Uterus (tissue), 2 donors: ENCODE measurements around the gene ASPG.

Source experiments
- POLR2A ChIP-seq, 2 donors: fragments of 450-650 bp; IDR thresholded peaks; one replicate each; pipeline ENCODE4 v1.6.1; 2016; ENCODE audit warnings: antibody characterized with exemption in 2 of 2, mild to moderate bottlenecking in 1 of 2, moderate library complexity in 1 of 2
- TF ChIP-seq, protein P1 (sequence below), 4 experiments: fragments of 200-600 bp in 2 of 4; fragments of 450-650 bp in 2 of 4; sonication (generic) in 2 of 4; IDR thresholded peaks; one replicate each; pipeline ENCODE4 v1.5.1; 2016 to 2019; ENCODE audit warnings: antibody characterized with exemption in 4 of 4, mild to moderate bottlenecking in 2 of 4, moderate library complexity in 1 of 4

DNA sequence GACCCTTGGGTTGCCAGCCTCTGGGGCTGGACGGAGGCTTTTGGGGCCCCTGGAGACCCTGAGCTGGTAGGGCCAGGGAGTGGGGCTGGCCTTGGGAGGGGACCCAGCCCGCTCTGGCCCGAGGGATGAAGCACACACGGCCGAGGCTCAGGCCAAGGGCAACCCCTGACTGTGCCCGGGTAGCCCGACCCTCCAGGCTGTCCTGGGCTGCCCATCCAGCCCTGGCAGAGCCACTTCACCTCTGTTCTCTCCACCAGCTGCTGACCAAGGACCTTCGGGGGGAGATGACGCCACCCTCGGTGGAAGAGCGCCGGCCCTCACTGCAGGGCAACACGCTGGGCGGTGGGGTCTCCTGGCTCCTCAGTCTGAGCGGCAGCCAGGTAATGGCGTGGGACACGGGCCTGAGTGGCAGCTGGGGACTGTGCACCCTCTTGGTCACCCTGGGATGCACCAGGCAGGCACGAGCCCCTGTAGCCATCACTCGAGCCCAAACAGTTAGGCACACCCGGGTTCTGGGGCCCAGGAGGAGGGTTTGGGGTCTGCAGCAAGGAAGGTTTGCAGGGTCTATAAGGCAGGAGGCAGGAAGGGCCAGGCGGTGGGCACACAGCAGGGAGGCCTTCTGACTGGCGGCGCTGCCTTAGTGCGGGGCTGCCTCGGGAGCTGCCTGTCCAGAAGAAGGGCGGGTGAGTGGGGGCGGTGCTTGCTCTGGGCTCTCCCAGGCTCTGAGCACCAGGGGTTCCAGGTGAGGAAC is 19.7 kb downstream of the ASPG start:
- TF ChIP-seq, protein P1, sequence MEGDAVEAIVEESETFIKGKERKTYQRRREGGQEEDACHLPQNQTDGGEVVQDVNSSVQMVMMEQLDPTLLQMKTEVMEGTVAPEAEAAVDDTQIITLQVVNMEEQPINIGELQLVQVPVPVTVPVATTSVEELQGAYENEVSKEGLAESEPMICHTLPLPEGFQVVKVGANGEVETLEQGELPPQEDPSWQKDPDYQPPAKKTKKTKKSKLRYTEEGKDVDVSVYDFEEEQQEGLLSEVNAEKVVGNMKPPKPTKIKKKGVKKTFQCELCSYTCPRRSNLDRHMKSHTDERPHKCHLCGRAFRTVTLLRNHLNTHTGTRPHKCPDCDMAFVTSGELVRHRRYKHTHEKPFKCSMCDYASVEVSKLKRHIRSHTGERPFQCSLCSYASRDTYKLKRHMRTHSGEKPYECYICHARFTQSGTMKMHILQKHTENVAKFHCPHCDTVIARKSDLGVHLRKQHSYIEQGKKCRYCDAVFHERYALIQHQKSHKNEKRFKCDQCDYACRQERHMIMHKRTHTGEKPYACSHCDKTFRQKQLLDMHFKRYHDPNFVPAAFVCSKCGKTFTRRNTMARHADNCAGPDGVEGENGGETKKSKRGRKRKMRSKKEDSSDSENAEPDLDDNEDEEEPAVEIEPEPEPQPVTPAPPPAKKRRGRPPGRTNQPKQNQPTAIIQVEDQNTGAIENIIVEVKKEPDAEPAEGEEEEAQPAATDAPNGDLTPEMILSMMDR (IDR thresholded peaks at IDR 0.05): no peak
- no peak for TF ChIP-seq POLR2A (IDR thresholded peaks at IDR 0.05)
